Caki2 (cell line): Measurements from ENCODE around the gene EPSTI1. TPM values are rescaled to one million over a fixed set of nuclear protein-coding genes. Genes with fewer than 3 reads are reported as not detected.

Experiments used
- DNase-seq: peaks from one replicate; pipeline ENCODE4 v3.0.0-alpha.2; 2015; ENCODE audit warnings: low read depth
- in situ Hi-C: cut with HindIII; loops from 2 replicates; pipeline ENCODE4 v1.10.0; 2016; ENCODE audit warnings: low sequenced_read_pairs, low pct_unique_long_range_greater_than_20kb, mixed read lengths
- total RNA-seq: library from RNA; depleted of rRNA; stranded (reverse); fragments of >200 nt; shearing (Covaris generic); gene quantifications from 2 replicates; pipeline ENCODE4 v1.2.3, GENCODE V29; 2014; ENCODE audit warnings: low replicate concordance

Gene EPSTI1
- total RNA-seq, 1 experiment from 2014 or later = not detected

- DNase-seq = no peak
- in situ Hi-C loops = no loop called here
These were observed 8.0 kb downstream of the EPSTI1 start for GRCh38 chr13:42984026-42984425.

GRCh38 chr13:42981853-42982252 lies 10.2 kb downstream of the EPSTI1 start:
- DNase-seq = no peak
- in situ Hi-C loops = no loop called here

GRCh38 chr13:42981317-42981716 lies 10.7 kb downstream of the EPSTI1 start:
- in situ Hi-C loops = no loop called here
- DNase-seq = no peak

GRCh38 chr13:42977219-42977659 lies 14.8 kb downstream of the EPSTI1 start:
- no peak for DNase-seq
- in situ Hi-C loops = no loop called here

- in situ Hi-C loops = no loop called here
- no peak for DNase-seq
These were observed 16.0 kb downstream of the EPSTI1 start for GRCh38 chr13:42976066-42976465.

GRCh38 chr13:42973581-42973980 lies 18.5 kb downstream of the EPSTI1 start:
- DNase-seq = no peak
- in situ Hi-C loops = no loop called here

- in situ Hi-C loops = no loop called here
- DNase-seq = no peak
These were observed 20.2 kb downstream of the EPSTI1 start for GRCh38 chr13:42971691-42972347.

GRCh38 chr13:42970824-42971690 lies 21.0 kb downstream of the EPSTI1 start:
- DNase-seq = peak; percentile 5
- in situ Hi-C loops = no loop called here

GRCh38 chr13:42969565-42970172 lies 22.4 kb downstream of the EPSTI1 start:
- peak; percentile 22 for DNase-seq
- in situ Hi-C loops = no loop called here

GRCh38 chr13:42968906-42969305 lies 23.1 kb downstream of the EPSTI1 start:
- in situ Hi-C loops = no loop called here

GRCh38 chr13:42967660-42968059 lies 24.4 kb downstream of the EPSTI1 start:
- in situ Hi-C loops = no loop called here
- no peak for DNase-seq

More at GRCh38 chr13:42968906-42969305, 23.1 kb downstream of the EPSTI1 start:
- no peak for DNase-seq

GRCh38 chr13:42965281-42965680 lies 26.8 kb downstream of the EPSTI1 start:
- DNase-seq = no peak
- in situ Hi-C loops = no loop called here

- in situ Hi-C loops = no loop called here
- DNase-seq = no peak
These were observed 27.3 kb downstream of the EPSTI1 start for GRCh38 chr13:42964761-42965161.

GRCh38 chr13:42959615-42960014 lies 32.4 kb downstream of the EPSTI1 start:
- in situ Hi-C loops = no loop called here
- no peak for DNase-seq

GRCh38 chr13:42957881-42958280 lies 34.2 kb downstream of the EPSTI1 start:
- in situ Hi-C loops = no loop called here

GRCh38 chr13:42950181-42950580 lies 41.9 kb downstream of the EPSTI1 start:
- in situ Hi-C loops = no loop called here
- no peak for DNase-seq

More at GRCh38 chr13:42957881-42958280, 34.2 kb downstream of the EPSTI1 start:
- no peak for DNase-seq

GRCh38 chr13:42947925-42948324 lies 44.1 kb downstream of the EPSTI1 start:
- in situ Hi-C loops = no loop called here
- no peak for DNase-seq

GRCh38 chr13:42946927-42947326 lies 45.1 kb downstream of the EPSTI1 start:
- no peak for DNase-seq
- in situ Hi-C loops = no loop called here

GRCh38 chr13:42929886-42930535 lies 62.0 kb downstream of the EPSTI1 start:
- no peak for DNase-seq
- in situ Hi-C loops = no loop called here
